ENCODE measurements around the gene FOXA1.

Gene FOXA1

DNA sequence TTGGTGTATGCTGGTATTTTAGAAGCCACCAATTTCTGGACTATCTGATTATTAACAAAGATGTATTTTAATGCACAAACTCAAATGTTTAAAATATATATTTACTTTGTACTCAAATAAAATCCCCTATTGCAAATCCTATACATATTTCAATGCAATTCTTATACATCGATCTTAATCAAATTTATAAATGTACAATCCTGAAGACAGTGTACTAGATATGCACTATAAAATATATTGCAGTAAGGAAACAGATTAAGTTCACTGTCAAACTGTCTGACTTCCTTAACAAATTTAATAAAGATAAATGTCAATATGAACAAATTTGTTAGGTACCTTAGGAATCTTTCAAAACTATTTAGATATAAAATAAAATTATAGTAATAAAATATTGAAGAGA lies 43.9 kb downstream of the FOXA1 start:
- Histone ChIP-seq H3K4me1 (ENCODE audit: insufficient read depth, low read length) (no peaks in the 10 kb centered on the region), H2AFZ (ENCODE audit: low read depth, low read length) (no peak overlapping the region), H3K27me3 (ENCODE audit: insufficient read depth, low read length) (no peaks in the 10 kb centered on the region), H3K9me3 (ENCODE audit: low read length) (peaks cover 4% of the 10 kb centered on the region), H3K36me3 (ENCODE audit: insufficient read depth, low read length) (no peaks in the 10 kb centered on the region), H3K4me3 (ENCODE audit: low read length) (no peak overlapping the region)

DNA sequence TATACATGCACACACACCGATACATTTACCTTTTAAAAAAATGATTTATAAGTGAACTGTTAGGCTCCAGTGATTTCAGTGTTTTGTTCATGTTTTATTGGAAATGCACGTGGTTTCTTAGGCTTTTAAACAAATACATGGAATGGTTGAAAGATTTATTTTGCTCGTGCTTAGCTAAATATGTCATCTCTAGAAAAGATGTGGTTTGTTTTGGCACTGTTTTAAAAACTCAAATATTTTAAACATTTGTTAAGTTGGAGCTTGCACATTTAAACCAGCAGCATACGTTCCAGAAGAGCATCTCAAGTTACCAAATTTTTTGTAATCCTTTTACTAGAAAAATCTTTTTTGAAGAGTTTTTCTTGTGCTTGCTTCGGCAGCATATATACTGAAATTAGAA lies 44.5 kb downstream of the FOXA1 start:
- H3K27me3 ChIP-seq (ENCODE audit: insufficient read depth, low read length), result no peaks in the 10 kb centered on the region
- H3K4me1 ChIP-seq (ENCODE audit: insufficient read depth, low read length), result no peaks in the 10 kb centered on the region
- peaks cover 4% of the 10 kb centered on the region for H3K9me3 ChIP-seq (ENCODE audit: low read length)
- H3K36me3 ChIP-seq (ENCODE audit: insufficient read depth, low read length), result no peaks in the 10 kb centered on the region
- H2AFZ ChIP-seq (ENCODE audit: low read depth, low read length), result no peak overlapping the region
- no peak overlapping the region for H3K4me3 ChIP-seq (ENCODE audit: low read length)

DNA sequence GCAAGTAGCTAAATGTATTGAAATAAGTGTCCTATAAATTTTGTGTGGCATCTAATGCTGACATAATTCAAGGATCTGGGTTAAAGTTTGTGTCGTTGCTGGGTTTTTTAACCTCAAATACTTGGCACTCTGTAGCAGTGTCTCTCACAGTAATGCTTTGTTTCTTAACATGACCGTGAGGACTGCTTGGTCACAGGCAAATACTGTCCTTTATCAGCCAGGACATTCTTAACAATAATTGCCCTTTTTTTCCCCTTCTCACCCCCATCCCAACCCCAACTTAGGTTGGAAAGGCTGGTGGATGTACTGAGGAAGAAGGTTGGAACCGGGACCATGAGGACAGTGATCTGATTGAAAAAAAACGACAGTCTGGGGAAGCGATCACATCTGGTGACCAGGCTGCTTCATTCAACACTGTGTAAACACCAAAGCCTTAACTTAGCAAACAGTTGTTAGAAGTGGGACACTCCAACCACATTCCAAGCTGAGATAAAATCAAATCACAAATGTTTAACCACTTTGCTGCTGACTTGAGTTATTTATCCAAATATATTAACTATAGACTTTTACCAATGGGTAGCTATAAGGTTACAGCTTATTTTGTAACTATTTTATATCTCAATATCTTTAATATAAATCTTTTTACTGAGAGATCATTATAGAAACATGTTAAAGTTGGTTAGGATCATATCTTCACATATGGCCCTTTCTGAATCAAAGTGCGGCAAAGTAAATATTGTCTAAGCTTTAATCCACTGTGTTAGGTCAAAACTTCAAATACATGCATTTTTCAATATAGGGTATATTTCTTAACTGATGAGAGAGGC lies 48.2 kb downstream of the FOXA1 start:
- Histone ChIP-seq H3K36me3 (ENCODE audit: insufficient read depth, low read length) (no peaks in the 10 kb centered on the region), H3K4me3 (ENCODE audit: low read length) (no peak overlapping the region), H3K9me3 (ENCODE audit: low read length) (no peaks in the 10 kb centered on the region), H3K27me3 (ENCODE audit: insufficient read depth, low read length) (no peaks in the 10 kb centered on the region), H2AFZ (ENCODE audit: low read depth, low read length) (no peak overlapping the region), H3K4me1 (ENCODE audit: insufficient read depth, low read length) (no peaks in the 10 kb centered on the region)

DNA sequence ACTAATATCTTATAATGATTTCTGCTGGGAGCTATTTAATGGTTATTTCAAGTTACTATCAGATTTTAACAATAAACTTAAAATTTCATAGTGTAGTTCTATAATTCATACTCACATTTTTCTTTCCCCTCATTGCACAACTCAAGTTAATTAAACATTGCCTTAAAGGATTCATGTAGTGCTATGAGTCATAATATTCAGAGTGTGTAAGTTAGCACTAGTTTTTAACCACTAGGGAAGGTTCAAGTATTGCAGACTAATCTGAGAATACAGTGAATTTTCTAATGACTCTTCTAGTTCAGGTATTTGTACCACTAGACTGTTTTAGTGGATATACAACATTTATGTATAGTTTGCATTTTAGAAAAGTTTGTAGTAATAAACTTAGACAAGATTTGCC lies 49.9 kb downstream of the FOXA1 start:
- Histone ChIP-seq H3K9me3 (ENCODE audit: low read length) (no peaks in the 10 kb centered on the region), H2AFZ (ENCODE audit: low read depth, low read length) (no peak overlapping the region), H3K27me3 (ENCODE audit: insufficient read depth, low read length) (no peaks in the 10 kb centered on the region), H3K36me3 (ENCODE audit: insufficient read depth, low read length) (no peaks in the 10 kb centered on the region), H3K4me3 (ENCODE audit: low read length) (no peak overlapping the region), H3K4me1 (ENCODE audit: insufficient read depth, low read length) (no peaks in the 10 kb centered on the region)

GRCh38 chr14:37544407-37544806 lies 50.6 kb downstream of the FOXA1 start:
- Histone ChIP-seq H3K4me3 (ENCODE audit: low read length) (no peak overlapping the region), H3K4me1 (ENCODE audit: insufficient read depth, low read length) (no peaks in the 10 kb centered on the region), H2AFZ (ENCODE audit: low read depth, low read length) (no peak overlapping the region), H3K36me3 (ENCODE audit: insufficient read depth, low read length) (no peaks in the 10 kb centered on the region), H3K27me3 (ENCODE audit: insufficient read depth, low read length) (no peaks in the 10 kb centered on the region), H3K9me3 (ENCODE audit: low read length) (no peaks in the 10 kb centered on the region)

GRCh38 chr14:37539992-37540391 lies 55.1 kb downstream of the FOXA1 start:
- H3K36me3 ChIP-seq (ENCODE audit: insufficient read depth, low read length), result no peaks in the 10 kb centered on the region
- H3K4me1 ChIP-seq (ENCODE audit: insufficient read depth, low read length), result no peaks in the 10 kb centered on the region
- no peak overlapping the region for H2AFZ ChIP-seq (ENCODE audit: low read depth, low read length)
- no peak overlapping the region for H3K4me3 ChIP-seq (ENCODE audit: low read length)
- no peaks in the 10 kb centered on the region for H3K27me3 ChIP-seq (ENCODE audit: insufficient read depth, low read length)
- peaks cover 2% of the 10 kb centered on the region for H3K9me3 ChIP-seq (ENCODE audit: low read length)

Measured in neuron (in vitro differentiated cells).